HCT116 (cell line): ENCODE measurements around the gene MMP23B.

Experiments used
- CTCF ChIP-seq, 3 experiments: fragments of 200-600 bp in 1 of 3; sonication (generic) in 1 of 3; IDR thresholded peaks in 2 of 3; conservative IDR thresholded peaks in 1 of 3; 2 replicates each; pipeline ENCODE4 v1.5.1; 2012 to 2017; ENCODE audit warnings: low read depth in 2 of 3, low read length in 2 of 3, antibody characterized with exemption in 1 of 3, borderline replicate concordance in 1 of 3, control low read depth in 1 of 3, mild to moderate bottlenecking in 1 of 3, mixed read lengths in 1 of 3, mixed run types in 1 of 3, moderate library complexity in 1 of 3; ENCODE audit not compliant: insufficient read depth in 1 of 3
- EZH2 ChIP-seq: fragments of 200-600 bp; sonication (generic); IDR thresholded peaks from 2 replicates; pipeline ENCODE4 v1.6.1; 2017; ENCODE audit warnings: antibody characterized with exemption, mixed run types
- EZH2phosphoT487 ChIP-seq: fragments of 200-600 bp; IDR thresholded peaks from 2 replicates; pipeline ENCODE4 v1.6.1; 2018; ENCODE audit warnings: antibody characterized with exemption, borderline replicate concordance
- SIN3A ChIP-seq: IDR thresholded peaks from 2 replicates; pipeline ENCODE4 v1.6.1; 2012; ENCODE audit warnings: low read depth
- SP1 ChIP-seq: IDR thresholded peaks from 2 replicates; pipeline ENCODE4 v1.6.1; 2012; ENCODE audit warnings: low read depth
- ZFX ChIP-seq: fragments of 450-650 bp; IDR thresholded peaks from 2 replicates; pipeline ENCODE4 v1.6.1; 2017
- TF ChIP-seq, protein P1 (sequence below): IDR thresholded peaks from 2 replicates; pipeline ENCODE4 v1.6.1; 2012

- no peak for TF ChIP-seq EZH2phosphoT487
- TF ChIP-seq, protein P1, sequence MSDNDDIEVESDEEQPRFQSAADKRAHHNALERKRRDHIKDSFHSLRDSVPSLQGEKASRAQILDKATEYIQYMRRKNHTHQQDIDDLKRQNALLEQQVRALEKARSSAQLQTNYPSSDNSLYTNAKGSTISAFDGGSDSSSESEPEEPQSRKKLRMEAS, result no peak
- TF ChIP-seq ZFX, result no peak
- no peak for TF ChIP-seq SP1
- TF ChIP-seq SIN3A, result no peak
- TF ChIP-seq CTCF (IDR thresholded peaks at IDR 0.05 in 2 of 3, conservative IDR thresholded peaks at IDR 0.05 in 1 of 3; ENCODE audit: borderline replicate concordance in 1 of 3, insufficient read depth in 1 of 3, low read depth in 2 of 3, low read length in 2 of 3), result no peak
- no peak for TF ChIP-seq EZH2
Observed at GRCh38 chr1:1626207-1627141, 5.5 kb upstream of the MMP23B start.
